Omental fat pad (tissue), 4 donors: ENCODE data around the gene TRPM3. TPM values are rescaled to one million over a fixed set of nuclear protein-coding genes. Genes with fewer than 3 reads are reported as not detected.

ENCODE experiments used
- ATAC-seq: fragments of 150-250 bp; one replicate; pipeline ENCODE4 v1.9.1; 2016; ENCODE audit warnings: mild to moderate bottlenecking, moderate library complexity; ENCODE audit not compliant: low FRiP score
- DNase-seq: peaks from one replicate; pipeline ENCODE4 v3.0.0-alpha.2; 2019; ENCODE audit warnings: low spot score
- CTCF ChIP-seq, 3 donors: fragments of 450-650 bp; IDR thresholded peaks; one replicate each; pipeline ENCODE4 v1.5.1; 2016 to 2017; ENCODE audit warnings: antibody characterized with exemption in 3 of 3, mild to moderate bottlenecking in 3 of 3, moderate library complexity in 2 of 3
- total RNA-seq, 4 donors: library from RNA; depleted of rRNA; stranded (reverse); fragments of >200 nt; gene quantifications; one replicate each; pipeline ENCODE4 v1.1.0, GENCODE V29; 2016

TRPM3 gene
- total RNA-seq, 4 donors from 2014 or later, result 0.60 to 9.3 (median 1.5) TPM

GRCh38 chr9:70517926-70518610 lies 603.4 kb downstream of the TRPM3 start:
- TF ChIP-seq CTCF (IDR thresholded peaks at IDR 0.05), result no peak
- DNase-seq, result no peak
- no peak for ATAC-seq

GRCh38 chr9:70514273-70514672 lies 607.1 kb downstream of the TRPM3 start:
- ATAC-seq, result no peak
- no peak for DNase-seq
- no peak for TF ChIP-seq CTCF (IDR thresholded peaks at IDR 0.05)

GRCh38 chr9:70511858-70512257 lies 609.6 kb downstream of the TRPM3 start:
- no peak for TF ChIP-seq CTCF (IDR thresholded peaks at IDR 0.05)
- DNase-seq, result no peak
- ATAC-seq, result no peak

GRCh38 chr9:70510157-70510770 lies 611.2 kb downstream of the TRPM3 start:
- ATAC-seq (peak; percentile 48), DNase-seq (no peak)
- no peak for TF ChIP-seq CTCF (IDR thresholded peaks at IDR 0.05)

GRCh38 chr9:70506159-70506558 lies 615.3 kb downstream of the TRPM3 start:
- ATAC-seq (no peak), DNase-seq (no peak)
- TF ChIP-seq CTCF (IDR thresholded peaks at IDR 0.05), result no peak

GRCh38 chr9:70504834-70505233 lies 616.6 kb downstream of the TRPM3 start:
- DNase-seq (no peak), ATAC-seq (no peak)
- no peak for TF ChIP-seq CTCF (IDR thresholded peaks at IDR 0.05)

- DNase-seq (no peak), ATAC-seq (no peak)
- TF ChIP-seq CTCF (IDR thresholded peaks at IDR 0.05), result no peak
These were observed 618.7 kb downstream of the TRPM3 start for GRCh38 chr9:70502690-70503089.
